SK-N-MC (cell line): ENCODE results near the gene MCM9.

ENCODE experiments used
- EZH2 ChIP-seq: fragments of 200-600 bp; sonication (generic); IDR thresholded peaks from one replicate; pipeline ENCODE4 v1.6.1; 2017; ENCODE audit warnings: antibody characterized with exemption
- POLR2AphosphoS5 ChIP-seq: IDR thresholded peaks from 2 replicates; pipeline ENCODE4 v1.6.1; 2012; ENCODE audit warnings: mild to moderate bottlenecking, low read depth, low read length, borderline replicate concordance

DNA sequence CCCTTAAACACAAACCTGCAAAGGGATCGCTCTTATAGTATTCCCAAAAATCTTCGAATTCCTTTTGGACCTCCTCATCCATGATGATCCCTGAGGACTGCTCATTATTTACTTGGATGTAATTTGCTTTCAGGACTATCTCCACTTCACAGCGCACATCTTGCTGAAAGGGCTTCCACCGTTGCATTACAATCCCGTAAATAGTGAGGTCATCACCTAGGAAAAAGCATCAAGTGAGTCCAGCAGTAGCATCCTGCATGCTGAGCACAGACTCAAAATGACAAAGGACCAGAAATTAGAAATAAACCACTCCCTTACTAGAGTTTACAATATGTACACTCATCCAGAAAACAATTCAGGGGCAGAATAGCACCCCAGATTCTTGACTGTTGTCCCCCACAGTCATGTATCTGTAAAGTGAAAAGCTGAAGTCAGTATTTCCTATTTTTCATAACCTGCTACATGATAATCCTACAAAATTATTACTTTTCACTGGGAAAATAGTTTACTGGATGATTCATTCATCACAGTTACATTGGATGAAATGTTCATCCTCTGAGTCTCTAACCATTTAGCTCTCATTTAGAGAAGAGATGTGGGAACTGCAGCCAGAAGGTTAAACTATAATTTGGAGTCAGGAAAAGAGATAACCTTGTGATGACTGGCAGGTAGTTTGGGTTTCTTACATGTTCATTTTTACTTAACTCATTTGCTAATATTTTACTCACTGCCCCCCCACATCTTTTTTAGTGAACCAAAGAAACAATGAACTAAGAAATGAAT, 17.2 kb downstream of the MCM9 start:
- TF ChIP-seq EZH2 (no peak), POLR2AphosphoS5 (no peak)
